SK-N-SH (cell line): ENCODE measurements around the gene FGD4. TPM values are rescaled to one million over a fixed set of nuclear protein-coding genes. Genes with fewer than 3 reads are reported as not detected.

Source experiments
- CTCF ChIA-PET: fragments of 300-600, 350-600 bp; formaldehyde crosslinking; extraction: SDS; loops from one replicate; lab custom pipeline; 2021; lab: Yijun Ruan, JAX
- POLR2A ChIA-PET: fragments of 350-600 bp; sonication (Branson Sonifier 250); formaldehyde crosslinking; extraction: SDS; loops from one replicate; lab custom pipeline; 2020; ENCODE audit warnings: antibody characterized with exemption, inconsistent platforms; lab: Yijun Ruan, JAX
- DNase-seq: peaks from one replicate; pipeline ENCODE4 v3.0.0; 2012
- H2AFZ ChIP-seq: fragments of 200-600 bp; sonication (generic); 2 replicates; pipeline ENCODE4 v1.8.1; 2016; ENCODE audit warnings: antibody characterized with exemption, mild to moderate bottlenecking, low read depth
- H3F3A ChIP-seq: fragments of 200-600 bp; sonication (generic); replicated peaks from 2 replicates; pipeline ENCODE3; 2016; ENCODE audit warnings: antibody characterized with exemption, mild to moderate bottlenecking; ENCODE audit not compliant: insufficient read depth
- H3K27ac ChIP-seq, 2 experiments: fragments of 200-500 bp in 1 of 2; fragments of 200-600 bp in 1 of 2; sonication (Bioruptor generic) in 1 of 2; sonication (generic), shearing (Covaris generic) in 1 of 2; 2 replicates each; pipeline versions ENCODE4 v1.5.1 to v1.6.1; 2014 to 2016; ENCODE audit warnings: low read depth in 2 of 2, inconsistent platforms in 1 of 2, low read length in 1 of 2, mild to moderate bottlenecking in 1 of 2, mixed read lengths in 1 of 2
- H3K27me3 ChIP-seq: fragments of 200-600 bp; sonication (generic), shearing (Covaris generic); 2 replicates; pipeline ENCODE4 v1.6.1; 2016; ENCODE audit warnings: mixed run types; ENCODE audit not compliant: insufficient read depth
- H3K36me3 ChIP-seq, 2 experiments: fragments of 200-500 bp in 1 of 2; fragments of 200-600 bp in 1 of 2; sonication (Bioruptor generic) in 1 of 2; sonication (generic) in 1 of 2; replicated peaks in 1 of 2; 2 replicates each; pipeline versions ENCODE3 to v1.5.1; 2014 to 2016; ENCODE audit warnings: low read length in 1 of 2, mild to moderate bottlenecking in 1 of 2; ENCODE audit not compliant: insufficient read depth in 2 of 2, control insufficient read depth in 1 of 2
- H3K4me1 ChIP-seq, 2 experiments: fragments of 200-500 bp in 1 of 2; fragments of 200-600 bp in 1 of 2; sonication (Bioruptor generic) in 1 of 2; sonication (generic), shearing (Covaris generic) in 1 of 2; 2 replicates each; pipeline versions ENCODE4 v1.5.1 to v1.6.1; 2014 to 2016; ENCODE audit warnings: low read depth in 1 of 2, low read length in 1 of 2, mixed run types in 1 of 2; ENCODE audit not compliant: insufficient read depth in 2 of 2, control insufficient read depth in 1 of 2
- H3K4me2 ChIP-seq: fragments of 200-600 bp; sonication (generic), shearing (Covaris generic); 2 replicates; pipeline ENCODE4 v1.6.1; 2017; ENCODE audit warnings: mixed run types
- H3K4me3 ChIP-seq, 2 experiments: fragments of 200-500 bp in 1 of 2; fragments of 200-600 bp in 1 of 2; sonication (Bioruptor generic) in 1 of 2; sonication (generic), shearing (Covaris generic) in 1 of 2; 2 replicates each; pipeline versions ENCODE4 v1.5.1 to v1.8.1; 2014 to 2016; ENCODE audit warnings: low read depth in 2 of 2, inconsistent platforms in 1 of 2, low read length in 1 of 2, mild to moderate bottlenecking in 1 of 2, mixed read lengths in 1 of 2, moderate library complexity in 1 of 2
- H3K79me2 ChIP-seq: fragments of 200-600 bp; sonication (generic); 2 replicates; pipeline ENCODE4 v1.8.1; 2017; ENCODE audit warnings: mild to moderate bottlenecking; ENCODE audit not compliant: insufficient read depth
- H3K9ac ChIP-seq: fragments of 200-600 bp; sonication (generic); 2 replicates; pipeline ENCODE4 v1.6.1; 2017; ENCODE audit warnings: mixed run types
- H3K9me2 ChIP-seq: fragments of 200-600 bp; sonication (generic); 2 replicates; pipeline ENCODE4 v1.6.1; 2017; ENCODE audit warnings: mixed run types
- H3K9me3 ChIP-seq: fragments of 200-600 bp; sonication (generic); 2 replicates; pipeline ENCODE4 v1.6.1; 2017; ENCODE audit warnings: mixed run types, mild to moderate bottlenecking, moderate library complexity
- H4K20me1 ChIP-seq: fragments of 200-600 bp; sonication (generic); 2 replicates; pipeline ENCODE4 v1.6.1; 2017; ENCODE audit warnings: mild to moderate bottlenecking, mixed run types; ENCODE audit not compliant: insufficient read depth
- FOSL2 ChIP-seq: IDR thresholded peaks from 2 replicates; pipeline ENCODE4 v1.4.0; 2012; ENCODE audit warnings: low read depth, mild to moderate bottlenecking, moderate library complexity, borderline replicate concordance
- FOXJ3 ChIP-seq: sonication (generic); formaldehyde crosslinking; IDR thresholded peaks from 2 replicates; pipeline ENCODE4 v1.5.1; 2020; ENCODE audit warnings: mild to moderate bottlenecking, missing genetic modification reagents
- GATA2 ChIP-seq: sonication (generic); formaldehyde crosslinking; IDR thresholded peaks from 2 replicates; pipeline ENCODE4 v1.5.0; 2020; ENCODE audit warnings: mild to moderate bottlenecking, missing genetic modification reagents
- JUND ChIP-seq: IDR thresholded peaks from 2 replicates; pipeline ENCODE4 v1.4.0; 2012
- MAX ChIP-seq: IDR thresholded peaks from 2 replicates; pipeline ENCODE4 v1.4.0; 2012; ENCODE audit warnings: low read depth
- MEF2A ChIP-seq: IDR thresholded peaks from 2 replicates; pipeline ENCODE4 v1.4.0; 2012; ENCODE audit warnings: low read depth, borderline replicate concordance
- NFIC ChIP-seq: IDR thresholded peaks from 2 replicates; pipeline ENCODE4 v1.4.0; 2012; ENCODE audit warnings: borderline replicate concordance
- POLR2AphosphoS5 ChIP-seq: IDR thresholded peaks from 2 replicates; pipeline ENCODE4 v1.6.1; 2012; ENCODE audit warnings: low read depth, low read length
- RAD21 ChIP-seq: IDR thresholded peaks from 2 replicates; pipeline ENCODE4 v1.6.1; 2012; ENCODE audit warnings: mild to moderate bottlenecking, low read length
- RFX5 ChIP-seq: IDR thresholded peaks from 2 replicates; pipeline ENCODE4 v1.6.1; 2012; ENCODE audit warnings: mild to moderate bottlenecking, improper control_type of control experiment, low read length
- RXRA ChIP-seq: IDR thresholded peaks from 2 replicates; pipeline ENCODE4 v1.4.0; 2012; ENCODE audit warnings: low read depth, mild to moderate bottlenecking, borderline replicate concordance
- TCF12 ChIP-seq: IDR thresholded peaks from 2 replicates; pipeline ENCODE4 v1.4.0; 2012
- USF1 ChIP-seq: IDR thresholded peaks from 2 replicates; pipeline ENCODE4 v1.4.0; 2012; ENCODE audit warnings: low read depth, borderline replicate concordance
- WGBS: methylation state at CpG from one replicate; pipeline ENCODE4 v1.1.6; 2017; ENCODE audit warnings: low lambda C conversion rate; 5-methylcytosine and 5-hydroxymethylcytosine counted together
- polyA plus RNA-seq, 3 experiments: library from polyadenylated mRNA; depleted of rRNA; stranded (reverse); fragments of >200 nt; gene quantifications; 2 replicates each; pipeline ENCODE4 v1.2.3, GENCODE V29; 2012
- TF ChIP-seq, protein P1 (sequence below): fragments of 200-600 bp; sonication (generic); IDR thresholded peaks from 2 replicates; pipeline ENCODE4 v1.6.1; 2017; ENCODE audit warnings: antibody characterized with exemption, mild to moderate bottlenecking, moderate library complexity
- TF ChIP-seq, protein P2 (sequence below): IDR thresholded peaks from 2 replicates; pipeline ENCODE4 v1.6.1; 2012; ENCODE audit warnings: mild to moderate bottlenecking, low read depth, low read length, moderate library complexity
- TF ChIP-seq, protein P3 (sequence below): IDR thresholded peaks from 2 replicates; pipeline ENCODE4 v1.4.0; 2012; ENCODE audit warnings: low read depth, borderline replicate concordance

FGD4 gene
- polyA plus RNA-seq, 1 of the 3 experiments (the other 2 are of a cell fraction): 0.26 TPM

- H3K4me2 ChIP-seq: no peak overlapping the region
- no peaks in the 10 kb centered on the region for H3K9me2 ChIP-seq
- no peaks in the 10 kb centered on the region for H3K9me3 ChIP-seq
- DNase-seq: no peak
- CTCF ChIA-PET: no interaction called here
- TF ChIP-seq, protein P1, sequence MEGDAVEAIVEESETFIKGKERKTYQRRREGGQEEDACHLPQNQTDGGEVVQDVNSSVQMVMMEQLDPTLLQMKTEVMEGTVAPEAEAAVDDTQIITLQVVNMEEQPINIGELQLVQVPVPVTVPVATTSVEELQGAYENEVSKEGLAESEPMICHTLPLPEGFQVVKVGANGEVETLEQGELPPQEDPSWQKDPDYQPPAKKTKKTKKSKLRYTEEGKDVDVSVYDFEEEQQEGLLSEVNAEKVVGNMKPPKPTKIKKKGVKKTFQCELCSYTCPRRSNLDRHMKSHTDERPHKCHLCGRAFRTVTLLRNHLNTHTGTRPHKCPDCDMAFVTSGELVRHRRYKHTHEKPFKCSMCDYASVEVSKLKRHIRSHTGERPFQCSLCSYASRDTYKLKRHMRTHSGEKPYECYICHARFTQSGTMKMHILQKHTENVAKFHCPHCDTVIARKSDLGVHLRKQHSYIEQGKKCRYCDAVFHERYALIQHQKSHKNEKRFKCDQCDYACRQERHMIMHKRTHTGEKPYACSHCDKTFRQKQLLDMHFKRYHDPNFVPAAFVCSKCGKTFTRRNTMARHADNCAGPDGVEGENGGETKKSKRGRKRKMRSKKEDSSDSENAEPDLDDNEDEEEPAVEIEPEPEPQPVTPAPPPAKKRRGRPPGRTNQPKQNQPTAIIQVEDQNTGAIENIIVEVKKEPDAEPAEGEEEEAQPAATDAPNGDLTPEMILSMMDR: no peak
- TF ChIP-seq USF1 (no peak), TCF12 (no peak), POLR2AphosphoS5 (no peak), GATA2 (CRISPR knock-in tag) (no peak), RXRA (no peak), RFX5 (no peak), MEF2A (no peak), NFIC (no peak), MAX (no peak), RAD21 (no peak), FOSL2 (no peak), JUND (no peak), FOXJ3 (CRISPR knock-in tag) (no peak)
- TF ChIP-seq, protein P2, sequence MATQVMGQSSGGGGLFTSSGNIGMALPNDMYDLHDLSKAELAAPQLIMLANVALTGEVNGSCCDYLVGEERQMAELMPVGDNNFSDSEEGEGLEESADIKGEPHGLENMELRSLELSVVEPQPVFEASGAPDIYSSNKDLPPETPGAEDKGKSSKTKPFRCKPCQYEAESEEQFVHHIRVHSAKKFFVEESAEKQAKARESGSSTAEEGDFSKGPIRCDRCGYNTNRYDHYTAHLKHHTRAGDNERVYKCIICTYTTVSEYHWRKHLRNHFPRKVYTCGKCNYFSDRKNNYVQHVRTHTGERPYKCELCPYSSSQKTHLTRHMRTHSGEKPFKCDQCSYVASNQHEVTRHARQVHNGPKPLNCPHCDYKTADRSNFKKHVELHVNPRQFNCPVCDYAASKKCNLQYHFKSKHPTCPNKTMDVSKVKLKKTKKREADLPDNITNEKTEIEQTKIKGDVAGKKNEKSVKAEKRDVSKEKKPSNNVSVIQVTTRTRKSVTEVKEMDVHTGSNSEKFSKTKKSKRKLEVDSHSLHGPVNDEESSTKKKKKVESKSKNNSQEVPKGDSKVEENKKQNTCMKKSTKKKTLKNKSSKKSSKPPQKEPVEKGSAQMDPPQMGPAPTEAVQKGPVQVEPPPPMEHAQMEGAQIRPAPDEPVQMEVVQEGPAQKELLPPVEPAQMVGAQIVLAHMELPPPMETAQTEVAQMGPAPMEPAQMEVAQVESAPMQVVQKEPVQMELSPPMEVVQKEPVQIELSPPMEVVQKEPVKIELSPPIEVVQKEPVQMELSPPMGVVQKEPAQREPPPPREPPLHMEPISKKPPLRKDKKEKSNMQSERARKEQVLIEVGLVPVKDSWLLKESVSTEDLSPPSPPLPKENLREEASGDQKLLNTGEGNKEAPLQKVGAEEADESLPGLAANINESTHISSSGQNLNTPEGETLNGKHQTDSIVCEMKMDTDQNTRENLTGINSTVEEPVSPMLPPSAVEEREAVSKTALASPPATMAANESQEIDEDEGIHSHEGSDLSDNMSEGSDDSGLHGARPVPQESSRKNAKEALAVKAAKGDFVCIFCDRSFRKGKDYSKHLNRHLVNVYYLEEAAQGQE: no peak
- TF ChIP-seq, protein P3, sequence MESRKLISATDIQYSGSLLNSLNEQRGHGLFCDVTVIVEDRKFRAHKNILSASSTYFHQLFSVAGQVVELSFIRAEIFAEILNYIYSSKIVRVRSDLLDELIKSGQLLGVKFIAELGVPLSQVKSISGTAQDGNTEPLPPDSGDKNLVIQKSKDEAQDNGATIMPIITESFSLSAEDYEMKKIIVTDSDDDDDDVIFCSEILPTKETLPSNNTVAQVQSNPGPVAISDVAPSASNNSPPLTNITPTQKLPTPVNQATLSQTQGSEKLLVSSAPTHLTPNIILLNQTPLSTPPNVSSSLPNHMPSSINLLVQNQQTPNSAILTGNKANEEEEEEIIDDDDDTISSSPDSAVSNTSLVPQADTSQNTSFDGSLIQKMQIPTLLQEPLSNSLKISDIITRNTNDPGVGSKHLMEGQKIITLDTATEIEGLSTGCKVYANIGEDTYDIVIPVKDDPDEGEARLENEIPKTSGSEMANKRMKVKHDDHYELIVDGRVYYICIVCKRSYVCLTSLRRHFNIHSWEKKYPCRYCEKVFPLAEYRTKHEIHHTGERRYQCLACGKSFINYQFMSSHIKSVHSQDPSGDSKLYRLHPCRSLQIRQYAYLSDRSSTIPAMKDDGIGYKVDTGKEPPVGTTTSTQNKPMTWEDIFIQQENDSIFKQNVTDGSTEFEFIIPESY: no peak
- TF ChIP-seq, all 33 proteins: peak for 0
- POLR2A ChIA-PET: no interaction called here
- no peaks in the 10 kb centered on the region for H3K27me3 ChIP-seq
- no peak overlapping the region for H2AFZ ChIP-seq
- H3K36me3 ChIP-seq: no peaks in the 10 kb centered on the region
- 91% methylated on average over 2 of the region's 2 CpGs for WGBS
- peaks cover 22% of the 10 kb centered on the region; the same call in 1 of the 2 replicates for H3K79me2 ChIP-seq
- peaks cover 0 to 7% of the 10 kb centered on the region in 2 experiments; a peak in 2 of 4 replicates for H3K4me1 ChIP-seq
- no peaks in the 10 kb centered on the region for H4K20me1 ChIP-seq
- H3F3A ChIP-seq: no peaks in the 10 kb centered on the region
- no peak overlapping the region for H3K9ac ChIP-seq
- no peak overlapping the region for H3K27ac ChIP-seq
- H3K4me3 ChIP-seq: no peak overlapping the region
Measured at GRCh38 chr12:32551058-32551457, 151.7 kb downstream of the FGD4 start.
